Measurements from ENCODE around the gene EIF2B5.
"Not testable (repeated sequence)": the region's sequence is repeated elsewhere in the genome, so short reads cannot be mapped to it uniquely, and the experiment has no call there.

The EIF2B5 gene

DNA sequence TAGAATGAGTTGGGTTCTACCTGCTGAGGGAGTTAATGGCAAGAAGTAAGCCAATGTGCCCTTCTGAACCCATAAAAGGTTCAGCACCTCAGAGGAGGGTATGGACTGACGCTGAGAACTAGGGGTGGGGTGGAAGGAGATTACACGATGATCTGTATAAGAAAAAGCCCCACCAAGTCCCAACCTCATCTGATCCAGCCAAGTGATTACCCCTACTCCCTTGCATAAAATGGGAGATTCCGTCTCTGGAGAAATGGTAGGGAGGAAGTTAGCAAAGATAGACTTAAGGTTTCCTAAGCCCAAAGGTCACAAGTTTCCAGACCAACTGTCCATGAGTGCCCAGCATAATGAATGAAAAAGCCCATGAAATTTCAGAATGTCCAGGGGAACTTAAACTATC, 12.9 kb downstream of the EIF2B5 start:
- DNase-seq = no peak

DNA sequence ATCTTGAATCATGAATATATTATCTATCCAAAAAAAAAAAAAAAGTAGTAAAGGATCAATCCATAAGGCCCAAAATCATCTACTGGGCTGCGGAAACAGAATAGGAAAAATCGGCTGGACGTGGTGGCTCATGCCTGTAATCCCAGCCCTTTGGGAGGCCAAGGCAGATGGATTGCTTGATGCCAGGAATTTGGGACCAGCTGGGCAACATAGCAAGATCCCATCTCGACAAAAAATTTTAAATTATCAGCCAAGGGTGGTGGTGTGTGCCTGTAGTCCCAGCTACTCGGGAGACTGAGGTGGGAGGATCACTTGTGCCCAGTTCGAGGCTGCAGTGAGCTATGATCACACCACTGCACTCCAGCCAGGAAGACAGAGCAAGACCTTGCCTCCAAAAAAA, 14.0 kb downstream of the EIF2B5 start:
- DNase-seq = no peak

DNA sequence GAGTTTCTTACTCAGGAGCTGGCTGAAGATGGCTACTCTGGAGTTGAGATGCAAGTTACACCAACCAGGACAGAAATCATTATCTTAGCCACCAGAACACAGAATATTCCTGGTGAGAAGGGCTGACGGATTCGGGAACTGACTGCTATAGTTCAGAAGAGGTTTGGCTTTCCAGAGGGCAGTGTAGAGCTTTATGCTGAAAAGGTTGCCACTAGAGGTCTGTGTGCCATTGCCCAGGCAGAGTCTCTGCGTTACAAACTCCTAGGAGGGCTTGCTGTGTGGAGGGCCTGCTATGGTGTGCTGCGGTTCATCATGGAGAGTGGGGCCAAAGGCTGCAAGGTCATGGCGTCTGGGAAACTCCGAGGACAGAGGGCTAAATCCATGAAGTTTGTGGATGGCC, 14.6 kb downstream of the EIF2B5 start:
- DNase-seq = peak in 1 of 2 experiments; percentile 15

DNA sequence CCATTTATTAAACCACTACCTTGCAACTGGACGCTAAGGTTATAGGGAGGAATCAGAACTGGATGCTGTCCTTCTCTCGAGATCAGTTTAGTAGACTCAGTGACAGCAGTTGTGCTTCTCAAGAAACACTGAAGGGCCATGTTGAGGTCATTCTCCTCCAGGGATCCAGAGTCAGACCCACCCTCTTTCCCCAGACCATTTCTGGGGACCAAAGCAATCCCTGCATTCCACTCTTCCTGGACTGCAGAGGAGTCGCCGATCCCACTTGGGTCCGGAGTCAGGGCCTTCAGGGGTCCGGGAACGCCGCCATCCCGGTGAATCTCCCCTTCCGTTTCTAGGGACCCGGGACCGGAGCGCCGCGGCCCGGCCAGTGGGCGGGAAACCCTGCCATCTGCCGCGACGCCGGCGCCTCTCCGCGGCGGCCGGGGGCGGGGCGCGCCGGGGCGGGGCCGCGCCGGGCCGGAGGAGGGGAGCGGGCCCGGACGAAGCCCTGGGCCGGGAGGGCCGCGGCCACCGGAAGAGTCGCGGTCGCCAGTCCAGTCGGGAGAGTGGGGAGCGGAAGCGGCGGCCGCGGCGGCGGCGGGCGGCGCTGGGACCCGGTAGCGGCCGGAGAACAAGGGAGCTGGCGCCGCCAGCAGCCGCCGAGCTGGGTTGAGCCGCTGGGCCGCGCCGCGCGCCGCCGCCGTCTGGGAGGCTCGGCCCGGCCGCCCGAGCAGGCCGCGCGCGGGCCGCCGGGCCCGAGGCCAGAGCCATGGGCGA, 19.9 kb downstream of the EIF2B5 start, which contains the start of gene DVL3:
Gene DVL3, plus strand, starts transcription at position 493 of the 759 bp plus-strand sequence. Its CDS starts 259 bp downstream, at position 752.
- DNase-seq = peak in 1 of 2 experiments; percentile 26

DNA sequence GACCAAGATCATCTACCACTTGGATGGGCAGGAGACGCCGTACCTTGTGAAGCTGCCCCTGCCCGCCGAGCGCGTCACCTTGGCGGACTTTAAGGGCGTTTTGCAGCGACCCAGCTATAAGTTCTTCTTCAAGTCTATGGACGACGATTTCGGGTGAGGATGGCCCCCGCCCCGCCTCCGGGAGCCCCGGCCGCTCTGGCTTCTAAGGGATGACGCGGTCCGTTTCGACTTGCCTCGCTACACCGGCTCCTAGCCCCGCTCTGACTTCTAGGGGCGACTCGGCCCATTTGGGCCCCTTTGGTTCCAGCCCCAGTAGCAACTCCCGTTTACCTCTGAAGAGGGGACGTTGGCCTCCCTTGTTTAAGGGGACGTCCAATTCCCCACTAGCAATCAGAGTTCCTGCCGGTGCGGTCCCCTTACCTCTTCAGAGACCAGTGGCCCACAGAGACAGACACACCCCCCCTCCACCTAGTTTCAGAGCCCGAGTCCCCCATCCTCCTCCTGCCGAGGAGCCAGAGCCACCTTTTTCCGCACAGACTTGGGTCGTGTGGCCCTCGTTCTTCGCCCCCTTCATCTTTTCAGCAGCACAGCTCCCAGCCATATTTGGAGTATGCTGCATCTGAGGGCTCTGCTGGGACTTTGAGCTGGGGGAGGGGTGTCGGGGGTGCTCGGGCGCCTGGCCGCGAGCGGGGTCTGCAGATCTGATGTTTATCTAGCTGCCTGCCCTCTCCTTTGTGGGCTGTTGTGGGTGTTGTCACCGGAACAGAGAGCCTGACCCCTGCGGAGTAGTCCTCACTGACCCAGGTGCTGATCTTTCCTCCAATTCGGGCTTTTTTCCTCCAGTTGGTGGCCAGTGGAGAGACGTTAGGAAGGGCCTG, 20.7 kb downstream of the EIF2B5 start:
- no peak for DNase-seq

DNA sequence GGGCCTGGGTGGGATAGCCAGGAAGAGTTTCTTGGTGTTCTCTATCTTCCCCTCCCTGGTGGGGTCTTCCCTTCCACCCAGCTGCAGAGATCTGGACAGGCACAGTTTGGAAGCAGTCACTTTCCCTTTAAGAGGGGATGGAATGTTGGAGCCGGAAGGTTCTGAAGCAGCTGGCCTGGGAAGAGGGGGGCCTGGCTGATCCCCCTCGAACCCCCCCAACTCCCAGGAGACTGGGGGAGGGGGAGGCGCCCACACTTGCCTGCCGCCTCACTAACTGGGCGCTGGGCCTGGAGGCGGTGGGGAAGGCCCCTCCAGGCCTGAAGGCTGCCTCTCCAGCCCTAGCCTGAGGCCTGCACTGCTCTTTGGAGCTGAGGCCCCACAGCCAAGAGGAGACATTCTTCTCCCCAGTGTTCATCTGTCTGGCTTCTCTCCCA, 21.4 kb downstream of the EIF2B5 start:
- peak in 1 of 2 experiments; percentile 15 for DNase-seq

DNA sequence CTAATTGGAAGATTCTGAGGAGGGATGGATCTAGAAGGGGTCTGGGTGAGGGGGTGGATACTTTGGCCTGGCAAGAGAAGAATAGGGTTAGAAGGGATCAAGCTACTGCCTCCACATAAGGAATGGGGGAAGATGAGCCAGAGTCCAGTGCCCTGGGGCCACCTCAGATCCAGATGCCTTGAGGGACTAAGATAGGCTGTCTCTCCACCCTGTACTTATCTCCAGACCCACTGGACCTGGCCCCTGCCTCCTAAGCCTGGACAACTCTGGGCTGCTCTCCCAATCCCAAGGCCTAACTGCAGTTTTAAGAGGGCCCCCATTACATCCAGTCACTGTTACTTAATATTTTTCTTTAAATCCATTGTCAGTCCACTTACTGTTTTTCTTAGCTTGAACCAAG, 22.0 kb downstream of the EIF2B5 start:
- DNase-seq = no peak

DNA sequence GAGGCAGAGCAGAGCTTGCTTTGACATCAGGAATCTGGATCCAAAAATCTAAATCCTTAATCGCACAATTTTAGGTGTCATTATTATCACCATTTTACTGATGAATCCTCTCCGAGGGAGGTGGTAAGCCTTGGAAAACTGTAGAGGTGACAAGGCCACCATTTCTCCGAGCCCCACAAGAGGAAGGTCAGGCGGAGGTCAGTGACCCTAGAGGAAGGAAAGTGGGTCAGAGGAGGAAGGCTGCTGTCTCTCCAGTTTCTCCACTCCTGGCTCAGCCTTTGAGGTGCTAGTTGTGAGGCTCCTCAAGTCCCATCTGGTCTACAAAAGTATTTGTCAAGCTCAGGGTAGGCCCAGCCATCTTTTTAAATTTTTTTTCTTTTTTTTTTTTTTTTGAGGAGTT, 23.2 kb downstream of the EIF2B5 start:
- no peak for DNase-seq

DNA sequence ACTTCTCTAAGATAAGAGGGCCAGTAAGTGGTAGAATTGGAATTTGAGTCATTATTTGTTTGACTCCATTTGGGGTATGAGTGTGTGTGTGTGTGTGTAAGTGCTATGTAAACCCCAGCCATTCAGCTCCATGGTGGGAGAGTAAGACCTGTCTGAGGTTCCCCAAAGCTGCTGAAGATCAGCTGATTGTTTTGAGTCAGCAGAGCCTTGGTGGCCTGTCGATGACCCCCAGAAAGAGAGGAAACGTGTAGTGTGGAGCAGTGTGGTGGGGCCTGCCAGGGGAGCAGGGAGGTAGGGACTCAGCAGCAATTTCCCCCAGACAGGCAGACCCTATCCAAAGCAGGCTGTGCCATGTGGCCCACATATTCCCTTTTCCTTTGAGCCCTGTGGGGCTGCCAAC, 25.3 kb downstream of the EIF2B5 start:
- DNase-seq = no peak

DNA sequence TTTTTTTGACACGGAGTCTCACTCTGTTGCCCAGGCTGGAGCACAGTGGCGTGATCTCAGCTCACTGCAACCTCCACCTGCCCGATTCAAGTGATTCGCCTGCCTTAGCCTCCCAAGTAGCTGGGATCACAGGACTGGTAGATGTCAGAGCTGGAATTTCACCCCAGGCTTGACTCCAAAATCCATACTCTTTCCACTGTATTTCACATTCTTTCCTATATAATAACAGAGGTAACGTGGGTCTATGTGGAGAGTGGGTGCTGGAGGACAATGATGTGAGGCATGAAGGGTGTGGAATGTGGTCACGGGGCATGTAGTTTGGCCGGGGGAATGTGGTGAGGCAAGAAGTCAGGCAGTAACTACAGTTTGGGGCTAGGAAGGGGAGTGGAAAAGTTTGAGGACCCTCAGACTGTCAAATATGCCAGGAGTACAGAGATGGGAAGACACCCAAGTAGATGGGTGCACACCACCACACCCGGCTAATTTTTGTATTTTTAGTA, 27.5 kb downstream of the EIF2B5 start:
- DNase-seq = not testable (repeated sequence)

DNA sequence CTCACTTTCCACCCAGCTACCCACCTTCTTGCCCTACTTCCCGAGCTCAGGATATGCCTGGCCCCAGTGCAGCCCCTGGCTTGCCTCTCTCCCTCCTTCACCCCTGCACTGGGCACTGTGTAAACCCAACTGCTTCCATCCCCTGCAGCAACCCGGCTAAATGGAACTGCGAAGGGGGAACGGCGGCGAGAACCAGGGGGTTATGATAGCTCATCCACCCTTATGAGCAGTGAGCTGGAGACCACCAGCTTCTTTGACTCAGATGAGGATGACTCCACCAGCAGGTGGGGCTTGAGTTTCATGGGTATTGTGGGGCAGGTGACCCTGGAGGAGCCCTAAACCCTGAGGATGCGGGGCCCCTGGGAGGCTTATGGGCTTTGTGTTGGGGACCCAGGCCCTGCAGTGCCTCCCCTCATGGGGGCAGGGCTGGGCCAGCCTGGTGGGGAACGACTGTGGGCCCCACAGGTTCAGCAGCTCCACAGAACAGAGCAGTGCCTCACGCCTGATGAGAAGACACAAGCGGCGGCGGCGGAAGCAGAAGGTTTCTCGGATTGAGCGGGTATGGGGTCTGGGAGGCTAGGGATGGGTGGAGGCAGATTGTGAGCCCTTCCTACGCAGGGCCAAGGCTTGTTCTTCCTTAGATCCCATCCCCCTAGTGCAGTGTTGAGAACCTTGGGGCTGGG, 29.6 kb downstream of the EIF2B5 start:
- DNase-seq = no peak

DNA sequence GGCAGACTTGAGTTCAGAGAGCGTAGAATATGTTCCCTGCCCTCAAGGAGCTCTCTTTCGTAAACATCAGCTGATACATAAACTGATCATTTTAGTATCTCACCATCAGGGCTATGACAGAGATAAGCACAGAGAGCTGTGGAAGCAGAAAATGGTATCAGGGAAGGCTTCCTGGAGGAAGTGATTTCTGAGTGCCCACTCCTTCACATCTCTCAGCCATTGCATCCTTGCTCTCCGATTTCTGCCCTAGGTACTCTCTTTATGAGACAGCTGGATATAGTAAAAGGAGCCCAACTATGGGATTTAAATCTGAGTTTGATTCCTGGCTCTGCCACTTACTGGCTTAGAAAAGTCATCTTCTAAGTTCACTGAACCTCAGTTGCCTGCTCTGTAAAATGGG, 30.4 kb downstream of the EIF2B5 start:
- DNase-seq = no peak

DNA sequence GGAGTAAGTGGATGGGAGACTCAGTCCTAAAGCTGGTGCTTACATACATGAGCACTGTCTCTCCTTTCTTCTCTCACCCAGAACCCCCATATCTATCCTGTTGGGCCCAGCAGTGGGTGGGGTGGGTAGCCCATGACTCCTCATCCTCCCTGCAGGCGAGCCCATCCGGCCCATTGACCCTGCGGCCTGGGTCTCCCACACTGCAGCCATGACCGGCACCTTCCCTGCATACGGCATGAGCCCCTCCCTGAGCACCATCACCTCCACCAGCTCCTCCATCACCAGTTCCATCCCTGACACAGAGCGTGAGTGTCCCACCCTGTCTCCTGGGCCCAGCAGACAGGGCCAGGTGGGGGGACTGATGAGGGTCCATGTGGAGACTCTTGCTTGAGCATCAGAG, 31.5 kb downstream of the EIF2B5 start:
- DNase-seq = no peak

DNA sequence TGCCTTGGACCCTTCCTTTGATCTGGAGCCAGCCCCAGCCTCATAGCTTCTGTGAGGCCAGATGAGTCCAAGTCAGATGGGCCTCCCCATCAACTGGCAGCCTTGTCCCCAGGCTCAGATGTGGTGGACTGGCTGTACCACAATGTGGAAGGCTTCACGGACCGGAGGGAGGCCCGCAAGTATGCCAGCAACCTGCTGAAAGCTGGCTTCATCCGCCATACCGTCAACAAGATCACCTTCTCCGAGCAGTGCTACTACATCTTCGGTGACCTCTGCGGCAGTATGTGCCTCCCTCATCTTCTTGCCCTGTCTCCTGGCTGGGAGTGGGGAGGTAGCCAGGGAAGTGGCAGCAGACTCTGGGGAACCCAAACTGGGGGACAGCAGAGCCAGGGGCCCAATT, 32.6 kb downstream of the EIF2B5 start:
- DNase-seq = no peak

DNA sequence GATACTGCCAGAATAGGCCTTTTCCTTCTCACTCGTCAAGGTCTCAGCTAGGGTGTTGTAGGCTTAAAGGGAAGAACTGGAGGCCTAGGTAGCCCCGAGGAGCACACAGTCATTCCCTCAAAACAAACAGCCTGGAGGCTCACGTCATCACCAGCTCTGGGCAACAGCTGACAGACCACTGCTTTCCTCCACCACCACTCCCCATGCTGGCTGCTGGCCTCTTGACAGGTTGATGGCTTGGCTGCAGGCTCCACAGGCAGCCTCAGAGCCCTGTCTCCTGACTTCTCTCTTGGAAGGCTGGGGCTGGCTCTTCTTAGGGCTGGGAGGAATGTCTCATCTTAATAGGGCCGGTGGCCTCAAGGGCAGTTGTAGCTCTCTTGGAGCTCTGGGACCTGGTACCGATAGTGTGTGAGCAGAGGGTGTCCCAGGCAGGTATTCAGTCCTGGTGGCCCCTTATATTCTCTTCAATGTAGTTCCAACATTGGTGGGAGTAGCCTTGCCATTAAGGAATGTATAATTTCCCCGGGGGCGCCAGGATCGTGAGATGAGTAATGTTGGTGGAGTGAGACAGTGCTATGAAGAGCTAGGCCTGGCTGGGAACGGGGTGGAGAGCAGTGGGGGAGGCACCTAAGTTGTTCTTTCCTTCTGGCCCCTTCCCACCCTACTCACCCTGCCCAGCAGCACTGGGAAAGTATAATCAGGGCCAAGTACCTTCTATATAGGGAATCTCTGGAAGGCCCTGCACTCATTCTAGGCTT, 33.4 kb downstream of the EIF2B5 start:
- no peak for DNase-seq

DNA sequence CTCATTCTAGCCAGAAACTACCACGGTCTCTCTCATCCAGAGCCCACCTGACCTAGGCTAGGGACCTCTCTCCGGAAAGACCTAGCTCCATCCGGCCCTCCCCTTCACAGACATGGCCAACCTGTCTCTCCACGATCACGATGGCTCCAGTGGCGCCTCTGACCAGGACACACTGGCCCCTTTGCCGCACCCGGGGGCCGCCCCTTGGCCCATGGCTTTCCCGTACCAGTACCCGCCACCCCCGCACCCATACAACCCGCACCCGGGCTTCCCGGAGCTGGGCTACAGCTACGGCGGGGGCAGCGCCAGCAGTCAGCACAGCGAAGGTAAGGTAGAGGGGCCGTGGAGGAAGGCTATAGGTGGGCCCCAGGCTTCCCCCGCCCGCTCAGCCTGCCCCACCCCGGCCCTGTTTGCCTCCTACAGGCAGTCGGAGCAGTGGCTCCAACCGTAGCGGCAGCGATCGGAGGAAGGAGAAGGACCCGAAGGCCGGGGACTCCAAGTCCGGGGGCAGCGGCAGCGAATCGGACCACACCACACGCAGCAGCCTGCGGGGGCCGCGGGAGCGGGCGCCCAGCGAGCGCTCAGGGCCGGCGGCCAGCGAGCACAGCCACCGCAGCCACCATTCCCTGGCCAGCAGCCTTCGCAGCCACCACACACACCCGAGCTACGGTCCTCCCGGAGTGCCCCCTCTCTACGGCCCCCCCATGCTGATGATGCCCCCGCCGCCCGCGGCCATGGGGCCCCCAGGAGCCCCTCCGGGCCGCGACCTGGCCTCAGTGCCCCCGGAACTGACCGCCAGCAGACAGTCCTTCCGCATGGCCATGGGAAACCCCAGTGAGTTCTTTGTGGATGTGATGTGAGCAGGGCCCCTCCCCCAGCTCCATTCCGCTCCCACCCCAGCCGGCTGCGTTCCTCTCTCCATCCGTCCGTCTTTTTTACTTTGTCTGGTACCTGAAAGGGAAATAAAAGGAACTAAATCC, 35.0 kb downstream of the EIF2B5 start:
- no peak for DNase-seq

DNA sequence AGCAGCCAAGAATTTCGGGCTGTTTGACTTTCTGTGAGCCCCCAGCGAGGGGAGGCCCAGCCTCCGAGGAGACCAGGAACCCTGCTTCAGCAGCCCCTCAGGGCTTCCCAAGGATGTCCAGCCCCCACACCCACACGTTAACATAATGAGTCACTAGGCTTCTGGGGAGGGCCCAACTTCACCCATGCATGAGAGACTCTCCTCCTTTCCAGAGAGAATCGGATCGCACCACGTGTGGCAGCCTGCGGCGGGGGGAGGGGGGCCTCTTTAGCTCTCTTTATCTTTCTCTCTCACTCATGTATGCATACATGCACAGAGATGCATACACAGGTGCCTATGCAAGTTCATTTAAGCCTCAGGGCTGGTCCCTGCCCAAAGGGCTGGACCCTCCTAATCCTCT, 36.4 kb downstream of the EIF2B5 start:
- DNase-seq = no peak

DNA sequence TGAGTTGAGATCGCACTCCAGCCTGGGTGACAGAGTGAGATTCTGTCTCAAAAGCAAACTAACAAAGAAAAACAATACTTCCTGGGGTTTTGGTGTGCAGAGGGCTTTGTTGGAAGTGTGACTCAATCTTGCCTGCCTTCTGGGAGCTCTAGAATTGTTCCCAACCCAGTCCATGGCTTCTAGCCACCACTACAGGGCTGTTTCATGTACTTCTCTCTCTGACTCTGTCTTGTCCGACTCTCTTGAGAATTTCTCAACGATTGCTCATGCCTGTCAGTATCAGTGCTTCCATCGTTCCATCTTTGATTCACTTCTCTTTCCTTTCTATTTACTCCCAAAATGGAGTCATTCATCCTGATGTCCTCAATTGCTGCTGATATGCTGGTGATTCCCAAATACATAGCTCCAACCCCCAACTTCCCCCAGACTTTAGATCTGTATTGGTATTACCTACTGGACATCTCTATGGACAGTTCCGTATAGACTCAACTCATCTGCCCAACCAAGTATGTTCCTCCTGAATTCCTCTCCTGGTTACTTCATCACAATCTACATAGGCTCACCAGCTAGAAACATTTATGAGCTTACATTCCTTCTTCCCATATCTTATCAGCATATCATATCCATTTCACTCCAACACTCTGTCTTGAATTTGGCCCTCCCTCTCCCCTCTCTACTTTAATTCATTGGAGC, 37.7 kb downstream of the EIF2B5 start:
- no peak for DNase-seq

DNA sequence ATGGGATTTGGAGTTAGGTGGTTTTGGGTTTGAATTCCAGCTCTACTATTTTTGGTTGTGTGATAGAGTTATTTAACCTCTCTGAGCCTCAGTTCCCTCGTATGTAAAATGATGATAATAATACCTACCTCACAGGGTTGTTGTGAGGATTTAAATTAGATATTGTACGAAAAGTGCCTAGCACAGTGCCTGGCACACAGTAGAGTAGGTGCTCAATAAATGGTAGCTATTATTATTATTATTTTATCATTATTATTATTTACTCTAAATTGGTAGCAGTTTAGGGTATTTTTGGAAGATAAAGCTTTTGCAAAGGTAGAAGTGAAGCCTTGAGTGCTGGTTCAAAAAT, 38.2 kb downstream of the EIF2B5 start:
- no peak for DNase-seq

DNA sequence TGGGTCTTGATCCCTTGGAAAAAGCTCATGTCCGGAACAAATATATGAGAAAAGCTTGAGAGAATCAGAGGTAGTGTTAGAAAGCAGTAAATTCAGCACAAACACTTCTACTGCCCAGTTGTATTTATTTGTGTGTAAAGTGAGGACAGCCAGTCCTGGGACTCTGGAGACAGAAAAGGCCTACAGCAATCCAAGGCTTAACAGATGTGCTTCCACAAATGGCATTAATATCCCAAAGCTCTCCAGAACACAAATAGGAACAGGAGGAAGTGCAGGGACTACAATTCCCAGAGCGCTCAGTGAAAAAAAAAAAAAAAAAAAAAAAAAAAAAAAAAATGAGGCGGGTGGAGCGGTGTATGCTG, 39.1 kb downstream of the EIF2B5 start:
- no peak for DNase-seq
